IMR-90 (cell line): Measurements from ENCODE around the gene INTS11. TPM values are rescaled to one million over a fixed set of nuclear protein-coding genes. Genes with fewer than 3 reads are reported as not detected.

Experiments
- ATAC-seq: fragments of 200-7000 bp; cut with Tn5 transposase; 2 replicates; pipeline ENCODE4 v1.9.1; 2020; ENCODE audit warnings: low read depth, mild to moderate bottlenecking, moderate library complexity
- BruUV-seq: library from RNA; stranded (reverse); fragments of 400-500 nt; replicated peaks from 2 replicates; lab custom pipeline; 2021; lab: Mats Ljungman, UMichigan
- CTCF ChIA-PET: fragments of 300-600 bp; formaldehyde crosslinking; extraction: SDS; loops from one replicate; lab custom pipeline; 2021; ENCODE audit warnings: antibody characterized with exemption; lab: Yijun Ruan, JAX
- POLR2A ChIA-PET: fragments of 300-600 bp; sonication (Branson Sonifier 250); formaldehyde crosslinking; loops from one replicate; lab custom pipeline; 2022; ENCODE audit warnings: antibody characterized with exemption; ENCODE audit not compliant: unreplicated experiment; lab: Charles Lee
- DNase-seq: peaks from one replicate; pipeline ENCODE4 v3.0.0; 2013
- H2AFZ ChIP-seq: replicated peaks from 2 replicates; pipeline ENCODE3; 2013; ENCODE audit warnings: low read length, mild to moderate bottlenecking; ENCODE audit not compliant: poor library complexity
- H2AK5ac ChIP-seq: 2 replicates; pipeline ENCODE4 v1.6.1; 2013; ENCODE audit warnings: low read depth, low read length, inconsistent platforms
- H2AK9ac ChIP-seq: replicated peaks from 2 replicates; pipeline ENCODE3; 2013; ENCODE audit warnings: mild to moderate bottlenecking, low read depth, low read length, moderate library complexity; ENCODE audit not compliant: poor library complexity
- H2BK120ac ChIP-seq: 2 replicates; pipeline ENCODE4 v1.6.1; 2013; ENCODE audit warnings: low read depth, low read length, inconsistent platforms
- H2BK15ac ChIP-seq: 3 replicates; pipeline ENCODE4 v1.6.1; 2013; ENCODE audit warnings: low read depth, low read length, inconsistent platforms
- H2BK20ac ChIP-seq: 2 replicates; pipeline ENCODE4 v1.6.1; 2013; ENCODE audit warnings: low read depth, mild to moderate bottlenecking, inconsistent platforms, low read length, moderate library complexity
- H2BK5ac ChIP-seq: 2 replicates; pipeline ENCODE4 v1.6.1; 2013; ENCODE audit warnings: mild to moderate bottlenecking, low read depth, low read length, inconsistent platforms; ENCODE audit not compliant: poor library complexity, severe bottlenecking
- H3K14ac ChIP-seq: replicated peaks from 2 replicates; pipeline ENCODE4 v1.6.1; 2013; ENCODE audit warnings: low read depth, low read length, inconsistent platforms
- H3K18ac ChIP-seq: 2 replicates; pipeline ENCODE4 v1.6.1; 2013; ENCODE audit warnings: low read depth, low read length, control low read depth
- H3K23ac ChIP-seq: 2 replicates; pipeline ENCODE4 v1.6.1; 2013; ENCODE audit warnings: low read depth, low read length, inconsistent platforms
- H3K27ac ChIP-seq: 2 replicates; pipeline ENCODE4 v1.5.1; 2013; ENCODE audit warnings: mild to moderate bottlenecking, control low read depth, low read length; ENCODE audit not compliant: insufficient read depth
- H3K27me3 ChIP-seq: 2 replicates; pipeline ENCODE4 v1.6.1; 2013; ENCODE audit warnings: low read length; ENCODE audit not compliant: control insufficient read depth, insufficient read depth
- H3K36me3 ChIP-seq: 2 replicates; pipeline ENCODE4 v1.6.1; 2013; ENCODE audit warnings: low read length, mixed read lengths; ENCODE audit not compliant: control insufficient read depth, insufficient read depth
- H3K4ac ChIP-seq: 2 replicates; pipeline ENCODE4 v1.6.1; 2013; ENCODE audit warnings: low read depth, low read length, inconsistent platforms
- H3K4me1 ChIP-seq: 2 replicates; pipeline ENCODE4 v1.6.1; 2013; ENCODE audit warnings: low read length, mixed read lengths; ENCODE audit not compliant: control insufficient read depth, insufficient read depth
- H3K4me2 ChIP-seq: 2 replicates; pipeline ENCODE4 v1.6.1; 2013; ENCODE audit warnings: low read depth, mild to moderate bottlenecking, control low read depth, low read length, moderate library complexity
- H3K4me3 ChIP-seq: 2 replicates; pipeline ENCODE4 v1.5.1; 2013; ENCODE audit warnings: low read depth, mild to moderate bottlenecking, control low read depth, low read length, moderate library complexity; ENCODE audit not compliant: insufficient read depth
- H3K56ac ChIP-seq: 2 replicates; pipeline ENCODE4 v1.6.1; 2013; ENCODE audit warnings: low read length, inconsistent platforms; ENCODE audit not compliant: insufficient read depth; ENCODE audit errors: extremely low read depth
- H3K79me1 ChIP-seq, 2 experiments: 2 replicates each; pipeline ENCODE4 v1.6.1; 2013; ENCODE audit warnings: low read length in 2 of 2, inconsistent platforms in 1 of 2, low read depth in 1 of 2
- H3K9ac ChIP-seq: 2 replicates; pipeline ENCODE4 v1.6.1; 2013; ENCODE audit warnings: low read depth, low read length, control low read depth
- H3K9me1 ChIP-seq: 2 replicates; pipeline ENCODE4 v1.6.1; 2013; ENCODE audit warnings: low read length, inconsistent platforms; ENCODE audit not compliant: insufficient read depth
- H3K9me3 ChIP-seq: 2 replicates; pipeline ENCODE4 v1.6.1; 2013; ENCODE audit warnings: low read length; ENCODE audit not compliant: control insufficient read depth, insufficient read depth
- H4K20me1 ChIP-seq: 2 replicates; pipeline ENCODE4 v1.6.1; 2013; ENCODE audit warnings: low read length, inconsistent platforms; ENCODE audit not compliant: insufficient read depth
- H4K5ac ChIP-seq: 2 replicates; pipeline ENCODE4 v1.6.1; 2013; ENCODE audit warnings: mild to moderate bottlenecking, low read depth, low read length, control low read depth
- H4K8ac ChIP-seq, 2 experiments: 2 replicates each; pipeline ENCODE4 v1.6.1; 2013; ENCODE audit warnings: low read depth in 2 of 2, low read length in 2 of 2, control low read depth in 1 of 2, inconsistent platforms in 1 of 2
- H4K91ac ChIP-seq: 2 replicates; pipeline ENCODE4 v1.6.1; 2013; ENCODE audit warnings: low read depth, low read length, inconsistent platforms; ENCODE audit not compliant: insufficient read depth
- CHD1 ChIP-seq: IDR thresholded peaks from 2 replicates; pipeline ENCODE4 v1.6.1; 2012; ENCODE audit warnings: low read depth, low read length, improper control_type of control experiment
- RAD21 ChIP-seq: IDR thresholded peaks from 2 replicates; pipeline ENCODE4 v1.6.1; 2012; ENCODE audit warnings: low read length, improper control_type of control experiment
- WGBS, 2 experiments: methylation state at CpG; one replicate each; pipeline versions ENCODE4 v1.1.5 to v1.1.7; 2013; ENCODE audit warnings: missing lambda C conversion rate in 2 of 2; ENCODE audit not compliant: insufficient read length in 1 of 2; ENCODE audit errors: extremely low coverage in 2 of 2; 5-methylcytosine and 5-hydroxymethylcytosine counted together
- dilution Hi-C: fragments of 300-500 bp; cut with HindIII; formaldehyde crosslinking; loops from one replicate; pipeline ENCODE4 v1.14.3; 2018; ENCODE audit warnings: low sequenced_read_pairs; ENCODE audit not compliant: unreplicated experiment
- in situ Hi-C: fragments of 300-500 bp; cut with MboI; formaldehyde crosslinking; loops from 3 replicates; pipeline ENCODE4 v1.14.3; 2019; ENCODE audit warnings: low sequenced_read_pairs, inconsistent platforms, mixed read lengths
- intact Hi-C: fragments of 100-400 bp; cut with micrococcal nuclease; formaldehyde crosslinking; loops from 2 replicates; pipeline ENCODE4 v1.10.0; 2022
- polyA plus RNA-seq, 3 experiments: library from polyadenylated mRNA; depleted of rRNA; stranded (reverse); fragments of >200 nt; gene quantifications; 2 replicates each; pipeline ENCODE4 v1.2.3, GENCODE V29; 2012; ENCODE audit warnings: low replicate concordance in 1 of 3
- total RNA-seq: library from RNA; depleted of rRNA; stranded (reverse); fragments of >200 nt; gene quantifications from 2 replicates; pipeline ENCODE4 v1.2.3, GENCODE V29; 2012

The INTS11 gene
- total and polyA plus RNA-seq, 2 of the 4 experiments (the other 2 are of a cell fraction): 56.1 to 123 TPM

DNA sequence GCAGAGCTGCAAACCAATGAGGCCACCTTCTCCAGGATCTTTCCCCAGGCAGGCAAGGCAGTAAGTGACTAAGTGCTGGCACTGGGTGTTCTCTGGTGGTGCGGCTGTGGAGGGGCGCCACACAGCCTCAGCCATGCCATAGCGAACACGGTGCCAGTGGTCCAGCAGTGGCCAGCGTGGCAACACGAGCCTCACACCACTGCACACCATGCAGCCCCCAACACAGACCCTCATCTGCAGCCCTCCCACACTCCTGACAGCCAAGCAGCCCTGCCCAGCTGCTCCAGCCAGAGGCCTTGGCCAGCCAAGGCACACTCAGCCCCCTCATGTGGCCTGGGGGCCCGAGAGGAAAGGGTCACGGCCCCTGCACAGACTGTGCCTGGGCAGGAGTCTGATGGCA is 3.0 kb downstream of the INTS11 start:
- in situ Hi-C loops: no loop called here

More for the DNA sequence above, 3.0 kb downstream of the INTS11 start:
- H3K9me1 ChIP-seq: peaks cover 4% of the 10 kb centered on the region
- no peak overlapping the region for H3K23ac ChIP-seq
- no peaks in the 10 kb centered on the region for H3K27me3 ChIP-seq
- H2BK20ac ChIP-seq: no peak overlapping the region
- H3K56ac ChIP-seq: no peak overlapping the region
- peaks cover 4 to 73% of the 10 kb centered on the region in 2 experiments for H3K79me1 ChIP-seq
- no peak overlapping the region for H3K18ac ChIP-seq
- no peak overlapping the region for H3K14ac ChIP-seq
- peaks cover 73% of the 10 kb centered on the region for H4K20me1 ChIP-seq
- BruUV-seq: no TSS peak
- H2BK15ac ChIP-seq: no peak overlapping the region
- H3K27ac ChIP-seq: no peak overlapping the region; the same call in 1 of the 2 replicates
- ChIA-PET CTCF (no interaction called here), POLR2A (no interaction called here)
- WGBS, 2 experiments: 92% methylated on average over 7 of the region's 8 CpGs; no CpG with 5 or more reads in 1 of the 2 experiments
- H4K91ac ChIP-seq: no peak overlapping the region
- H2BK120ac ChIP-seq: no peak overlapping the region
- no peak for TF ChIP-seq RAD21
- TF ChIP-seq CHD1: no peak
- dilution Hi-C loops: no loop called here
- no peak overlapping the region for H2AK9ac ChIP-seq
- DNase-seq (no peak), ATAC-seq (no peak)
- no peak overlapping the region for H2AK5ac ChIP-seq
- no peak overlapping the region for H3K4me2 ChIP-seq
- intact Hi-C loops: no loop called here
- no peak overlapping the region for H3K4me3 ChIP-seq
- H3K4ac ChIP-seq: no peak overlapping the region
- no peak overlapping the region for H4K8ac ChIP-seq
- no peaks in the 10 kb centered on the region for H3K9me3 ChIP-seq
- H3K36me3 ChIP-seq: peaks cover 25% of the 10 kb centered on the region
- H3K4me1 ChIP-seq: peaks cover 16% of the 10 kb centered on the region; the same call in 1 of the 2 replicates
- H4K5ac ChIP-seq: no peak overlapping the region
- H3K9ac ChIP-seq: no peak overlapping the region
- H2AFZ ChIP-seq: no peak overlapping the region
- H2BK5ac ChIP-seq: no peak overlapping the region
